NCI-H1105 (cell line): ENCODE results near the gene DECR2.
A peak's percentile ranks its signal among the peaks of the same experiment; 100 is the strongest.
"Not testable (repeated sequence)": the region's sequence is repeated elsewhere in the genome, so short reads cannot be mapped to it uniquely, and the experiment has no call there.

Experiments
- DNase-seq: peaks from one replicate; lab custom pipeline; 2025; lab: John Stamatoyannopoulos, UW

The DECR2 gene

GRCh38 chr16:400061-400591, 1.6 kb upstream of the DECR2 start:
- DNase-seq, result no peak

- DNase-seq, result no peak
These were observed 3.3 kb downstream of the DECR2 start for GRCh38 chr16:404971-405486.

GRCh38 chr16:405548-406506, 4.1 kb downstream of the DECR2 start:
- DNase-seq, result no peak

- no peak for DNase-seq
These were observed 5.6 kb downstream of the DECR2 start for GRCh38 chr16:407253-407652.

GRCh38 chr16:410516-411178, 9.0 kb downstream of the DECR2 start:
- DNase-seq, result no peak

GRCh38 chr16:411576-412265, 10.0 kb downstream of the DECR2 start:
- DNase-seq, result no peak

GRCh38 chr16:414395-415169, 12.9 kb downstream of the DECR2 start:
- DNase-seq, result no peak

- DNase-seq, result not testable (repeated sequence)
These were observed 13.4 kb downstream of the DECR2 start for GRCh38 chr16:415170-415498.

- not testable (repeated sequence) for DNase-seq
These were observed 20.5 kb downstream of the DECR2 start for GRCh38 chr16:422179-422578.

- no peak for DNase-seq
These were observed 22.4 kb downstream of the DECR2 start for GRCh38 chr16:424033-424622.

GRCh38 chr16:424623-425081, 23.0 kb downstream of the DECR2 start:
- DNase-seq, result no peak

GRCh38 chr16:425082-425718, 23.5 kb downstream of the DECR2 start, which contains the start of gene RAB11FIP3:
TSS of gene RAB11FIP3 (plus strand) at chr16:425649. CDS start at chr16:426007, 358 bp downstream.
- DNase-seq, result peak; percentile 54

- no peak for DNase-seq
These were observed 24.0 kb downstream of the DECR2 start for GRCh38 chr16:425740-426114.

GRCh38 chr16:426115-426905, 24.6 kb downstream of the DECR2 start:
- no peak for DNase-seq

GRCh38 chr16:426906-427249, 25.2 kb downstream of the DECR2 start:
- DNase-seq, result no peak

GRCh38 chr16:427250-427649, 25.6 kb downstream of the DECR2 start:
- DNase-seq, result no peak

GRCh38 chr16:430904-431303, 29.2 kb downstream of the DECR2 start:
- DNase-seq, result no peak

- no peak for DNase-seq
These were observed 38.9 kb downstream of the DECR2 start for GRCh38 chr16:440627-441026.

GRCh38 chr16:441447-441846, 39.8 kb downstream of the DECR2 start:
- no peak for DNase-seq

- no peak for DNase-seq
These were observed 41.3 kb downstream of the DECR2 start for GRCh38 chr16:442976-443375.
